AG04450 (cell line): ENCODE results near the gene NRIP1. TPM values are rescaled to one million over a fixed set of nuclear protein-coding genes. Genes with fewer than 3 reads are reported as not detected.

Source experiments
- CTCF ChIA-PET: fragments of 300-600, 350-600 bp; formaldehyde crosslinking; extraction: SDS; loops from one replicate; lab custom pipeline; 2022; ENCODE audit warnings: antibody characterized with exemption, inconsistent platforms; lab: Charles Lee
- POLR2A ChIA-PET: fragments of 350-600 bp; formaldehyde crosslinking; extraction: SDS; loops from one replicate; lab custom pipeline; 2021; ENCODE audit warnings: antibody characterized with exemption, inconsistent platforms; lab: Yijun Ruan, JAX
- DNase-seq: peaks from one replicate; pipeline ENCODE4 v3.0.0-alpha.2; 2011; ENCODE audit warnings: low read depth, low spot score
- H3K27ac ChIP-seq: one replicate; pipeline ENCODE4 v1.5.1; 2012; ENCODE audit warnings: low read depth, low read length, control low read depth
- H3K27me3 ChIP-seq: one replicate; pipeline ENCODE4 v1.6.0; 2012; ENCODE audit warnings: low read length; ENCODE audit not compliant: control insufficient read depth, insufficient read depth
- H3K4me3 ChIP-seq: 2 replicates; pipeline ENCODE4 v1.5.1; 2011; ENCODE audit warnings: mild to moderate bottlenecking, low read depth, low read length, control low read depth
- H3K9me3 ChIP-seq: 2 replicates; pipeline ENCODE4 v1.5.1; 2012; ENCODE audit warnings: low read length; ENCODE audit not compliant: control insufficient read depth, insufficient read depth
- CTCF ChIP-seq: IDR thresholded peaks from 2 replicates; pipeline ENCODE4 v1.5.1; 2011; ENCODE audit warnings: low read depth, low read length, control low read depth, inconsistent platforms
- polyA plus RNA-seq: library from polyadenylated mRNA; depleted of rRNA; stranded (reverse); fragments of >200 nt; gene quantifications from 2 replicates; pipeline ENCODE4 v1.2.3, GENCODE V29; 2011

The NRIP1 gene
- polyA plus RNA-seq, 1 experiment: 22.6 TPM

GRCh38 chr21:15094706-15095105 lies 29.9 kb upstream of the NRIP1 start:
- no peaks in the 10 kb centered on the region for H3K9me3 ChIP-seq
- ChIA-PET CTCF (interaction anchor here (1.7 kb wide), 1 partner anchor 388 kb away, joined by 5 read pairs; no protein-coding TSS in a partner anchor), POLR2A (no interaction called here)
- no peak overlapping the region for H3K4me3 ChIP-seq
- no peak overlapping the region for H3K27ac ChIP-seq
- DNase-seq: no peak
- no peak for TF ChIP-seq CTCF
- peaks cover 3% of the 10 kb centered on the region for H3K27me3 ChIP-seq

- ChIA-PET POLR2A (no interaction called here), CTCF (no interaction called here)
- peaks cover 3% of the 10 kb centered on the region for H3K27me3 ChIP-seq
- no peak overlapping the region for H3K4me3 ChIP-seq
- H3K9me3 ChIP-seq: no peaks in the 10 kb centered on the region
- no peak for TF ChIP-seq CTCF
- no peak for DNase-seq
- no peak overlapping the region for H3K27ac ChIP-seq
Measured at GRCh38 chr21:15093216-15093615, 28.4 kb upstream of the NRIP1 start.

- Histone ChIP-seq H3K27me3 (peaks cover 3% of the 10 kb centered on the region), H3K27ac (no peak overlapping the region), H3K9me3 (no peaks in the 10 kb centered on the region), H3K4me3 (no peak overlapping the region)
- CTCF ChIA-PET: no interaction called here
- no peak for DNase-seq
- POLR2A ChIA-PET: no interaction called here
- TF ChIP-seq CTCF: no peak
Measured at GRCh38 chr21:15092745-15093144, 27.9 kb upstream of the NRIP1 start.

- CTCF ChIA-PET: no interaction called here
- no peak for DNase-seq
- POLR2A ChIA-PET: no interaction called here
- Histone ChIP-seq H3K27ac (no peak overlapping the region), H3K9me3 (no peaks in the 10 kb centered on the region), H3K27me3 (peaks cover 3% of the 10 kb centered on the region), H3K4me3 (no peak overlapping the region)
- no peak for TF ChIP-seq CTCF
Measured at GRCh38 chr21:15090390-15090789, 25.6 kb upstream of the NRIP1 start.

GRCh38 chr21:15088488-15088887 lies 23.7 kb upstream of the NRIP1 start:
- CTCF ChIA-PET: no interaction called here

More at GRCh38 chr21:15088488-15088887, 23.7 kb upstream of the NRIP1 start:
- no peak for TF ChIP-seq CTCF
- H3K27ac ChIP-seq: no peak overlapping the region
- H3K4me3 ChIP-seq: no peak overlapping the region
- POLR2A ChIA-PET: no interaction called here
- no peaks in the 10 kb centered on the region for H3K27me3 ChIP-seq
- DNase-seq: no peak
- no peaks in the 10 kb centered on the region for H3K9me3 ChIP-seq
